ENCODE measurements around the gene NRG3.

The NRG3 gene

GRCh38 chr10:82245157-82245556, 370.2 kb downstream of the NRG3 start:
- no peak overlapping the region for H3K27ac ChIP-seq

GRCh38 chr10:82245906-82246560, 371.0 kb downstream of the NRG3 start:
- H3K27ac ChIP-seq = no peak overlapping the region
- TF ChIP-seq, protein P1, sequence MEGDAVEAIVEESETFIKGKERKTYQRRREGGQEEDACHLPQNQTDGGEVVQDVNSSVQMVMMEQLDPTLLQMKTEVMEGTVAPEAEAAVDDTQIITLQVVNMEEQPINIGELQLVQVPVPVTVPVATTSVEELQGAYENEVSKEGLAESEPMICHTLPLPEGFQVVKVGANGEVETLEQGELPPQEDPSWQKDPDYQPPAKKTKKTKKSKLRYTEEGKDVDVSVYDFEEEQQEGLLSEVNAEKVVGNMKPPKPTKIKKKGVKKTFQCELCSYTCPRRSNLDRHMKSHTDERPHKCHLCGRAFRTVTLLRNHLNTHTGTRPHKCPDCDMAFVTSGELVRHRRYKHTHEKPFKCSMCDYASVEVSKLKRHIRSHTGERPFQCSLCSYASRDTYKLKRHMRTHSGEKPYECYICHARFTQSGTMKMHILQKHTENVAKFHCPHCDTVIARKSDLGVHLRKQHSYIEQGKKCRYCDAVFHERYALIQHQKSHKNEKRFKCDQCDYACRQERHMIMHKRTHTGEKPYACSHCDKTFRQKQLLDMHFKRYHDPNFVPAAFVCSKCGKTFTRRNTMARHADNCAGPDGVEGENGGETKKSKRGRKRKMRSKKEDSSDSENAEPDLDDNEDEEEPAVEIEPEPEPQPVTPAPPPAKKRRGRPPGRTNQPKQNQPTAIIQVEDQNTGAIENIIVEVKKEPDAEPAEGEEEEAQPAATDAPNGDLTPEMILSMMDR (conservative IDR thresholded peaks at IDR 0.05) = no peak

More at GRCh38 chr10:82245157-82245556, 370.2 kb downstream of the NRG3 start:
- TF ChIP-seq, protein P1 (conservative IDR thresholded peaks at IDR 0.05) = no peak

- TF ChIP-seq, protein P1 (conservative IDR thresholded peaks at IDR 0.05) = no peak
- H3K27ac ChIP-seq = no peak overlapping the region
These were observed 374.1 kb downstream of the NRG3 start for GRCh38 chr10:82249141-82249540.

DNA sequence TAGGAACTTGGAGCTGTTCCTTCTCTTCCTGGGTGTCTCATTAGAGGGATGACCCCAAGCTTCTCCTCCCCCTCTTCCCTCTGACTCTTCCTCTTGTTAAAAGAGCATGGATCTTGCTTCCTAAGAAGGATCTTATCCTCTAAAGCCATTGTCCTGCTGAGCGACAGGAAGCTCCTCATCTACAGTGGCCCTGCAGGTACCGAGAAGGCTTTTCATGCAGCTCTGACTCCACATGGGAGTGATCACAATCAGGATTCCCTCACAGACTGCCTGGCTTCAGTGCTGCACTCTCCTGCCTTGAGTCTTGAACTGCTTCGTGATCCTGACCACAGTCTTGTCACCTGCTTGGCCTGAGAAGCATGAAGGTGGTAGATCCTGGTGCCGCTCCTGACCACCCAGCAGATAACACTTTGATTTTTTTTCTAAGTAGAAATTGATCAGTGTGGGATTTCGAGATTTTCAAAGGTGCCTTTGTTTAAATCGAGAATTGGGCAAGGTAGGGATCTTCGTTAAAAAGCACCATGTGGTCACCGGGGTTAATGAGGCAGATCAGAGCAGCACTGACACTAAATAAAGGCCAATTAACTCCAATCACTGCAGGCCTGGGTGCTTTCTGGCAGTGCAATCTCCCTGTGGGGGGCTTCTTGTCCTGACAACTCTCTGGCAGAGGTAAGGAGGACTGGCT, 376.4 kb downstream of the NRG3 start:
- TF ChIP-seq, protein P1 (conservative IDR thresholded peaks at IDR 0.05) = no peak
- no peak overlapping the region for H3K27ac ChIP-seq

- H3K27ac ChIP-seq = no peak overlapping the region
- TF ChIP-seq, protein P1 (conservative IDR thresholded peaks at IDR 0.05) = no peak
These were observed 377.1 kb downstream of the NRG3 start for GRCh38 chr10:82252081-82252480.

DNA sequence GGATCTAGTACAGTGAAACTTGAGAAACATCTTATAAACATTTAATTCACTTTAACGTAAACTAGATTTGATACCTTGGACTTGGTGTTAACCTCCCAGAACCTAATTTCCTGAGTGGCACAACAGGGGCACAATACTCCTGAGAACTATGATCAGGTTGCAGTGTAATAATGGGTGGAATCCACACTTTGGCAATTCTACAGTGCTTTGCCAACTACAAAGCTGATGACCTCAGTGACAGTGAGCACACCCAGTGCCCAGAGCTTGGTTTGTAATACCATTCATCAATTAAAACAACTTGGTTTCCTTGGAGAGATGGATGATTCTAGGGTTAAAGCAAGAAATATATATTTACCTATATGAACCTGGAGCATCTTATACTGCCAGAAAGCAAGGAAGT, 379.2 kb downstream of the NRG3 start:
- no peak overlapping the region for H3K27ac ChIP-seq
- TF ChIP-seq, protein P1 (conservative IDR thresholded peaks at IDR 0.05) = no peak

GRCh38 chr10:82256275-82256674, 381.3 kb downstream of the NRG3 start:
- TF ChIP-seq, protein P1 (conservative IDR thresholded peaks at IDR 0.05) = no peak
- H3K27ac ChIP-seq = no peak overlapping the region

All from VCaP (cell line).